Myocyte (in vitro differentiated cells): ENCODE measurements around the gene SIM2. TPM values are rescaled to one million over a fixed set of nuclear protein-coding genes. Genes with fewer than 3 reads are reported as not detected.

Source experiments
- DNase-seq: peaks from one replicate; pipeline ENCODE4 v3.0.0-alpha.2; 2012; ENCODE audit warnings: low read depth
- total RNA-seq: library from RNA; depleted of rRNA; stranded (reverse); fragments of >200 nt; gene quantifications from 2 replicates; pipeline ENCODE4 v1.2.3, GENCODE V29; 2014

Gene SIM2
- total RNA-seq, 1 donor from 2014 or later = 6.0 TPM

DNA sequence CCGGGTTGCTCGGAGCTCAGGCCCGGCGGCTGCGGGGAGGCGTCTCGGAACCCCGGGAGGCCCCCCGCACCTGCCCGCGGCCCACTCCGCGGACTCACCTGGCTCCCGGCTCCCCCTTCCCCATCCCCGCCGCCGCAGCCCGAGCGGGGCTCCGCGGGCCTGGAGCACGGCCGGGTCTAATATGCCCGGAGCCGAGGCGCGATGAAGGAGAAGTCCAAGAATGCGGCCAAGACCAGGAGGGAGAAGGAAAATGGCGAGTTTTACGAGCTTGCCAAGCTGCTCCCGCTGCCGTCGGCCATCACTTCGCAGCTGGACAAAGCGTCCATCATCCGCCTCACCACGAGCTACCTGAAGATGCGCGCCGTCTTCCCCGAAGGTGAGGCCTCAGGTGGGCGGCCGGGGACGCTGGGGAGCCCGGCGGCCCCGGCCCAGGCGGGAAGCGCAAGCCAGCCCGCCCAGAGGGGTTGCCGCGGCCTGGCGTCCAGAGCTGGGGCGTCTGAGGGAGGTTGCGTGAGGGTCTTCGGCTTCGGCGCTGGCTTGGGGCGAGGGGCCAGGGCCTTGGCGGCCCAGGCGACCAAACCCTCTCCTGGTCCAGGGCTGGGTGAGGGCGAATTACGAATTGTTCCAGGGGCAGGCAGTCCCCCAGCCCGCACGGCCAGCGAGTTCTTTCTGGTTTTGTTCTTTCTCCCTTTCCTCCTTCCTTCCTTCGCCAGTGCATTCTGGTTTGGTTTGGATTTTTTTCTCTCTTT lies 805 bp downstream of the SIM2 start:
- no peak for DNase-seq

- peak; percentile 45 for DNase-seq
Observed at GRCh38 chr21:36700295-36700970, 1.5 kb downstream of the SIM2 start.

GRCh38 chr21:36700971-36701755 lies 2.2 kb downstream of the SIM2 start:
- DNase-seq = no peak

- DNase-seq = peak; percentile 65
Observed at GRCh38 chr21:36701756-36702621, 3.1 kb downstream of the SIM2 start.

DNA sequence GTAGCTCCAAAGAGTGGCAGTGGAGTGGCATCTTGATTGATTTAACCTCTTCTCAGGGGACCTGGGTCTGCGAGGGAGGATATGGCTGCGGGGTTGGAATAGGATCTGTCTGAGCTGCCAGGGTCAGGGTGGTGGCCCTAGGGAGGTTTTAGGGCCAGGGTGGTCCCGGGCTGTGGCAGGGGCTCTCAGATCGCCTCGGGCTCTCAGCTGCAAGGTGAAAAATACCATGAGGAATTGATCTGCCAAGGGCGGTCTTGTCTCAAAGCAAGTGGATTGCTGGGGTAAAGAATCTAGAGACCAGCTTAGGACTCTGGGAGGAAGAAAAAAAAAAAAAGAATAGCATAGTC lies 3.7 kb downstream of the SIM2 start:
- no peak for DNase-seq

- DNase-seq = no peak
Observed at GRCh38 chr21:36703123-36703522, 4.2 kb downstream of the SIM2 start.

DNA sequence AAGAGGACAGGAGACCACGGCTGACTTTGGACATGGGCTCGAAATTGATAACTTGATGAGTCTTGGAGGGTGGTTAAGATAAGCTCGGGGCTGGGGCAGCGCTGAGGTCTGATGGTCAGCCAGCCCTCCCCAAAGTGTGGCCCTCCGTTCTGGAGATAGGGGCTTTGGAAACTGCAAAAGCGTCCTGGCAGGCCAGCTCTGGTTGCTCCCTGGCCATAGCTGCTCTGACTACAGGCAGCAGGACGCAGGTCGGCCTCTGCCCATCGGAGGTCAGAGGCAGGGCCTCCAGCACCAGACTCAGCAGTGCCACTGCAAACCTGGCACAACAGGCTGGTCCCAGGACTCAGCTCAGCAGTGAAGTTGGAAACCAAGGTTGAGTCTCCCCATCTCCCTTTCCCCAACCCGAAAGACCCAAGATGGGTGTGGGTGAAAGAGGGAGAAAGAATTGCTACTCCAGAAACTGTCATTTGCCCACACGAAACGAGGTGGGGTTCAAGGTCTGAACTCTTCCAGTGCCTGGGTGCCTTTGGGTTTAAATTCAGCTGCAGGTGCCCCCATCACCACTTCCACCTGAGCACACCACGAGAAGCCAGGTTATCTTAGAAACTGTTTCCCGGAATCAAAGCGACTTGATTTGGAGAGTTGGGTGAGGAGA lies 4.8 kb downstream of the SIM2 start:
- no peak for DNase-seq

GRCh38 chr21:36704281-36704957 lies 5.5 kb downstream of the SIM2 start:
- no peak for DNase-seq

DNA sequence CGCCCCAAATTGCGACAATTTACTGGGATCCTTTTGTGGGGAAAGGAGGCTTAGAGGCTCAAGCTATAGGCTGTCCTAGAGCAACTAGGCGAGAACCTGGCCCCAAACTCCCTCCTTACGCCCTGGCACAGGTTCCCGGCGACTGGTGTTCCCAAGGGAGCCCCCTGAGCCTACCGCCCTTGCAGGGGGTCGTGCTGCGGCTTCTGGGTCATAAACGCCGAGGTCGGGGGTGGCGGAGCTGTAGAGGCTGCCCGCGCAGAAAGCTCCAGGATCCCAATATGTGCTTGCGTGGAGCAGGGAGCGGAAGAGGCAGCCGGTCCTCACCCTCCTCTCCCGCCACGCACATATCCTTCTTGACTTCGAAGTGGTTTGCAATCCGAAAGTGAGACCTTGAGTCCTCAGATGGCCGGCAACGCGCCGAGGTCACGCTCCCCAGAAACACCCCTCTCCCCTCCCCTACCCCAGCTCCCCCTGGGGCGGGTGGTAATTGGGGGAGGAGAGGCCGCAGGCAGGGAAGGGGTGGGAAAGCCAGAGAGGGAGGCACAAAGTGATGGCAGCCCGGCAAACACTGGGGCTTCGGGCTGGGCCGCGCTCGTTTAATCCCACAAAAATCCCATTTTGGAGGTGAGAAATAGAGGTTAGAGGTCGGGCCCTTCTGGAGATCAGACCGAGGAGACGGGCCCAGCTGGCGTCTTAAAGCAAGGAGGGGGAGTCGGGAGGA lies 6.2 kb downstream of the SIM2 start:
- DNase-seq = no peak

DNA sequence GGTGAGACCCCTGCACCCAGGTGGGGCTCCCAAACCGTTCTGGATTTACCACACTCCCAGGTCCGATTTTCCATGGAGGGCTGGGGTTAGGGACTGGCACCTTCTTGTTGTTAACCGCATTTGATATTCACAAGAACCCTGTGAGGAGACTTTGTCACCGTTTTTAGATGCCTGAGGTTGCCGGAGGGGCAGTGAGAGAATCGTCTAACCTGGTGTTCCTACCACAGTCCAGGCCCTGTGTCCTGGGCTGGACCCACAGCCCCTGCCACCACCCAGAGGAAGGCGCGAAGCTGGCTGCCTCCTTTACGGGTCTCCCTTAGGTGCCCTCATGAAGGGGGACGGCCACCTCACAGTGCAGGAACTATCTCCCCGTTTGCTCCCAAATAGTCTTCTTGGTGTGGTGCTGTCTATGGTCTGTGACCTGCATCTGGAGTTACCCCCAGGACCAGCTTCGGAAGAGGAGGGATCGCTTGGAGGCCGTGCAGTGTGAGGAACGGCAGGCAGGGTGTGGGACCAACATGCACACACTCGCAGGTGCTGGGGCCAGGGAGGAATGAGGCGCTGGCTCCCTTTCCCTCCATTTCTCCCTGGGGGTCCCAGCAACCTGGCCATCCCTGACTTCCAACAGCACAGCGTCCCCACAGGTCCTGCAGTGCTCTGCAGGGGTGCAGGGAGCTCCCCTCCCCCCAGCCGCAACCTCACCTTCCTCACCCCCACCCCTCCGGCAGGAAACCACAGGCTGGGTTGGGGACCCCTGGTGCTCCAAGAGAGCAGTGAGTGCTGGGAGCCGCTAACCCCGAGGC lies 7.0 kb downstream of the SIM2 start:
- DNase-seq = no peak

- DNase-seq = no peak
Observed at GRCh38 chr21:36706482-36706852, 7.6 kb downstream of the SIM2 start.

- no peak for DNase-seq
Observed at GRCh38 chr21:36706951-36707762, 8.2 kb downstream of the SIM2 start.

DNA sequence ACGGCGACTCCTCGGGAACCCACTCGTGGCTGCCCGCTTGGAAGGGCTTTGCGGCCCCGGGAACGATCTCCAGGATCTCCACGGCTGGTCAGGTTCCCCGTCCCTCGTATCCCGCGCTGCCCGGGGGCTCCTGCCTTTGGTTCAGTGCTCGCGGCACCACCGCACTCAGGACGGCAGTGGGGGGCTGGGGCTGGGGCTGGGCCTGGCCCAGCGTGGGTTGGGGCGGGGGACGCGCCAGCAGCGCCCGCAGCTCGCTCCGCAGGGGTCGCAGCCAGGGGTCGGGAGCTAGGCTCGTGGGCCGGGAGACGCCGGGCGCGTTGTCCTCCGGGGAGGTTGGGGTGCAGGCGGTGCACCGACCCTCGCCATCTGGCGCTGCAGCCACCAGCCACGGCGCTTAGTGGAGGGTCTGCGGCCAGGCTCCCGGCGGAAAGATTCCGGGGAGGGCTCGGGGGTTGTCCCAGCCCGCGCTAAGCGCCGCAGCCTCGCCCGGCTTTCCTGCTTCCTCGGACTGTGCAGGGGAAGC lies 8.9 kb downstream of the SIM2 start:
- no peak for DNase-seq

DNA sequence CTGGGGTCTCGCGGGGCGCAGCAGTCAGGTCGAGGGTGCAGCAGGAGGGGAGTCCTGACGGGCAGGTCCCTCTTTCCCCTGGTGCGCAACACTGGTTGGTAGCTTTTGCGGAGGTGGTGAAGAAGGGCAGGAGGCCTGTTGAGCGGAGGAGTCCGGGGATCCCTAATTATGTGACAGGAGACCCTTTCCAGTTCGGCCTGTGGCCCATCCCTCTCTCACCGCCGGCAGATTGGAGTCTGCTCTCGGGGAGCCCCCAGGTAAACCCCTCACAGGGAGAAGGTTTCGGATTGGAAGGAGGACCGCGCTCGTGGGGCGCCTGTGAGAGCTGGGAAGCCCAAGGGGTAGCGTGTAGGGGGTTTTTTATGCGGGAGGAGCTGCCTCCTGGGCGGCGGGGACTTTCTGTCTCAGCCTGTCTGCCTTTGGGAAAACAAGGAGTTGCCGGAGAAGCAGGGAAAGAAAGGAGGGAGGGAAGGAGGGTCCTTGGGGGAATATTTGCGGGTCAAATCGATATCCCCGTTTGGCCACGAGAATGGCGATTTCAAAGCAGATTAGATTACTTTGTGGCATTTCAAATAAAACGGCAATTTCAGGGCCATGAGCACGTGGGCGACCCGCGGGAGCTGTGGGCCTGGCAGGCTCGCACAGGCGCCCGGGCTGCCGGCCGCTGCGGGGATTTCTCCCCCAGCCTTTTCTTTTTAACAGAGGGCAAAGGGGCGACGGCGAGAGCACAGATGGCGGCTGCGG lies 9.5 kb downstream of the SIM2 start:
- DNase-seq = no peak

DNA sequence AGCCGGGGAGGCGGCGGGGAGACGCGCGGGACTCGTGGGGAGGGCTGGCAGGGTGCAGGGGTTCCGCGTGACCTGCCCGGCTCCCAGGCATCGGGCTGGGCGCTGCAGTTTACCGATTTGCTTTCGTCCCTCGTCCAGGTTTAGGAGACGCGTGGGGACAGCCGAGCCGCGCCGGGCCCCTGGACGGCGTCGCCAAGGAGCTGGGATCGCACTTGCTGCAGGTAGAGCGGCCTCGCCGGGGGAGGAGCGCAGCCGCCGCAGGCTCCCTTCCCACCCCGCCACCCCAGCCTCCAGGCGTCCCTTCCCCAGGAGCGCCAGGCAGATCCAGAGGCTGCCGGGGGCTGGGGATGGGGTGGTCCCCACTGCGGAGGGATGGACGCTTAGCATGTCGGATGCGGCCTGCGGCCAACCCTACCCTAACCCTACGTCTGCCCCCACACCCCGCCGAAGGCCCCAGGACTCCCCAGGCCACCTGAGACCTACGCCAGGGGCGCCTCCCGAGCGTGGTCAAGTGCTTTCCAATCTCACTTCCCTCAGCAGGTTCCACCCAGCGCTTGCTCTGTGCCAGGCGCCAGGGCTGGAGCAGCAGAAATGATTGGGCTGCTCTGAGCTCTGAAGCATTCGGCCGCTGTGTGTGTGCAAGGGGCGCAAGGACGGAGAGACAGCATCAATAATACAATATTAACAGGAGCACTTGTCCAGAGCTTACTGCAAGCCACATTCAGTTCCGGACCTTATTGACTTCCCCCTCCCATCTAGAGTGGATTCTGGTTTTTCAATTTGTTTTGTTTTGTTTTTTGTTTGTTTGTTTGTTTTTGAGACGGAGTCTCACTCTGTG lies 10.3 kb downstream of the SIM2 start:
- DNase-seq = no peak
